CD4-positive, alpha-beta T cell treated with Interleukin-15 for 4 hours (primary cell): Measurements from ENCODE around the gene RNF44.
"Not testable (repeated sequence)": the region's sequence is repeated elsewhere in the genome, so short reads cannot be mapped to it uniquely, and the experiment has no call there.

Experiments used
- DNase-seq: peaks from one replicate; pipeline ENCODE4 v3.0.0-alpha.2; 2020; ENCODE audit warnings: low spot score

Gene RNF44

DNA sequence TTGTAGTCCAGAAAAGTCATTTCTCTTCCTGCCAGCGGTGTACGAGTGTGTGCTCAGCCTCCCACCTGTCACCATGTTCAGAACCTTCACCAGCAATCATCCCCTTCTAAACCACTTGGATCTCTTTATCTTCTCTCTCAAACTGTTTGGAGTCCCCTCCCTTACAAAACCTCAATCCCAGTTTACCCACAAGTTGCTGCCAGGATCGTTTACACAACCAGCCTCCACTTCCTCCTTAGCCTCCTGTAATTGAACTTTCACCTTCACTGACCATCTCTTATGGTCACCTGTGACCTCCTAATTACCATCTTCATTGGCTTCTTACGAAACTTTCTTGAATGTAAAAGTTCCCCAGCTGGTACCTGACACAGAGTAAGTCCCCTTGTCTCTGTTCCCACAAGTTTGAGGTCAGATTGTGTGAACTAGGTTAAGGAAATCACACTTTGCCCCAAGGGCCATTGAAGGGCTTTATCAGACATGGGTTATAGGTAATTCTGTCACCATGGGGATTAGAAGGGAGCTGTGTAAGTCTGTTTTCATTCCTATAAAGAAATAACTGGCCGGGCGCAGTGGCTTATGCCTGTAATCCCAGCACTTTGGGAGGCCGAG, 20.0 kb downstream of the RNF44 start:
- no peak for DNase-seq

DNA sequence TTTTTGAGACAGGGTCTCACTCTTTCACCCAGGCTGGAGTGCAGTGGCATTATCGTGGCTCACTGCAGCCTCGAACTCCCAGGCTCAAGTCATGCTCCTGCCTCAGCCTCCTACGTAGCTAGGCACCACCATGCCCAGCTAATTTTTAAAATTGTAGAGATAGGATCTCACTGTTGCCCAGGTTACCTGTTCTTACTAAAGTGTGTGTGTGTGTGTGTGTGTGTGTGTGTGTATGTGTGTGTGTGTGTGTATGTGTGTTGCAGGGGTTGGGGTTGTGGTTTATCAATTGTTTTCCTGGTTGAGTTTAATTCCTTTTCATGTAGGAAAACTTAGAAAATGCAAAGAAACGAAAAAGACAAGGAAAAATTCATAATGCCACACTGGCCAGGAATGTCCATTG, 21.8 kb downstream of the RNF44 start:
- no peak for DNase-seq

DNA sequence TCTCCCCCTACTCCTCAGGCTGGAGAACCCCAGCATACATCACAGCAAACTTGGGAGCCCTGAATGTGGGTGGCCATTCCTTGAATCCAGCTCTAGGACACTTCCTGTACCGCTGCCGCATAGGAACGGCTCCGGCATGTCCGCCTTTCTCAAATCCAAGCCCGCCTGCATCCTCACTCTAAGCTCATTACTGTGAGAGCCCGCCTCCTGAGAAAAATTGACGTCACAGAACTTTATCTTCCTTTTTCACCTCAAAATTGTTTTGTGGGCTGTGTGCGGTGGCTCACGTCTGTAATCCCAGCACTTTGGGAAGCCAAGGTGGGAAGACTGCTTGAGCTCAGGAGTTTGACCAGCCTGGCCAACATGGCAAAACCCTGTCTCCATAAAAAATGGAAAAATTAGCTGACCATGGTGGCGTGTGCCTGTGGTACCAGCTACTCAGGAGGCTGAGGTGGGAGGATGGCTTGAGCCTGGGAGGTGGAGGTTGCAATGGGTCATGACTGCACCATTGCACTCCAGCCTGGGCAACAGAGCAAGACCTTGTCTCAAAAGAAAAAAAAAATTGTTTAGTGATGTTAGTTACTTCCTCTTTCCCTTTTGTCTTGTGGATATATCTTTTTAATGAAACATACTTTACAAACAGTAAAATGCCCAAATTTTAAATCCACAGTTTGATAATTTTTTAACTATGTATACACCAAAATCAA, 22.8 kb downstream of the RNF44 start:
- no peak for DNase-seq

DNA sequence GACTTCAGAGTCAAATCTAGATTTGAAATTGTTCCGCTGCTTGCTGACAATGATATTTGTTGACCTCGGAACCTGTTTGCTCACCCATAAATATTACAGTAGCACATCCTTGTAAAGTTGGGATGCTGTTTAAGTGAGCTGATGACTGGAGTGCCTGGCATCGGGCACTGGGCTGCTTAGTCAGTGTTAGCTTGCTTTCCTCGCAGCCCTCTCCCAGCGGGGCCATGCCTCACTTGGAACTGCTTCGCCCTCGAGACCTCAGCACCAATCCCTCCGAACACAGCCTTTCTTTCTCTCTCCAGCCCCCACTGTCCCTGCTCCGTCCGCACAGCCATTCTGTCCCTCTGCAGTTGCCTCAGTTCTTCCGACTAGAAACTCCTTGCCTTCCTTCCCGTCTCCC, 23.4 kb downstream of the RNF44 start:
- DNase-seq = no peak

- DNase-seq = no peak
Observed at GRCh38 chr5:176508603-176509002, 28.6 kb downstream of the RNF44 start.

DNA sequence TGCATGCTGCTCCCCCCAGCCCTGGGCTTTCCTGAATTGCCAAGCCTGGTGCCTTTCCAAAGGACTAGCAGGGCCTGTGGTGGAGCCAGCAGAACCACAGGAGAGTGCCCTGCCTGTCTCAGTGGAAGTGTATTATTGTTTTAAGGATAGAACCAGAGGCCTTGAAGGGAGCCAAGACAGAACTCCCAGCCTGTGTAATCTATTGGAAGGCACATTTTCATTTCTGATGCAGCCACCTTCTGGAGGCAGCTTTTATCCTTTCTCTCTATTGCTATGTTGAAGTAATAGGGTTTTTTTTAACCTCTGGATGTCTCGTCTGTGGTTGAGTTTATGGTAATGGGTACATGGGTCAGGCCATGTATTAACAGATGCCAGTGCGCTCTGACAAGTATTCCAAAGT, 29.3 kb downstream of the RNF44 start:
- no peak for DNase-seq

DNA sequence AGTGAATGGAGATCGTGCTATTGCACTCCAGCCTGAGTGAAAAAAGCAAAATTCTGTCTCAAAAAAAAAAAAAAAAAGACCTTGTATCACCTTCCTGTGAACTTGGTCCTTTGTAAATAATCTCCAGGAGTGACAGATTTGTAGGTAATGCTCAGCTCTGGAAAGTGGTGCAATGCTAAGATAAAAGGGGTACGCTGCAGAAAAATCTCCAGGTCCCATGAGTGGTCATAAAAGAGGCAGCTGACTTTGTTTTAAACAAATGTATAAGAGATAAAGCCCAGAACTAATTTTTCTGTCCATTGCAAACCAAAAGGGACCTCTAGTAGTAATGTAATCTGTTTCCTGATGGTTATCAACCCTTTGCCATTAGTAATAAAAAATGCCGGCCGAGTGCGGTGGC, 33.7 kb downstream of the RNF44 start:
- DNase-seq = no peak

GRCh38 chr5:176501333-176501732, 35.9 kb downstream of the RNF44 start:
- DNase-seq = no peak

DNA sequence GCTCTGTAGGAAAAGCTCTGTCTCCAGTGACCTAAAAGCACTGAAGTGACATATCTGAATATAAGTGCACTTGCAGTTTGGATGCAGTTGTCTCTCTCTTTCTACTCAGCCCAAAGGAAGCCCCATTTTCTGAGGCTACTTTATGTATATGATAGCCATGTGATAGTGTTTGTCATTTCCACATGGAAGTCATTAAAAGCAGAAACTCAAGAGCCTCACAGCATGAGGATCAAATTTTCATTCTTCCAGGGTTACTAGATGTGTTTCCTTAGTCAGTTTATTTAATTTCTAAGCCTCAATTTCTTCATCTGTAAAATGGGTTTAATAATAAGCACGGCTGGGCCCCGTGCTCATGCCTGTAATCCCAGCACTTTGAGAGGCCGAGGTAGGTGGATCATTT, 36.7 kb downstream of the RNF44 start:
- no peak for DNase-seq

GRCh38 chr5:176499273-176499672, 37.9 kb downstream of the RNF44 start:
- no peak for DNase-seq

DNA sequence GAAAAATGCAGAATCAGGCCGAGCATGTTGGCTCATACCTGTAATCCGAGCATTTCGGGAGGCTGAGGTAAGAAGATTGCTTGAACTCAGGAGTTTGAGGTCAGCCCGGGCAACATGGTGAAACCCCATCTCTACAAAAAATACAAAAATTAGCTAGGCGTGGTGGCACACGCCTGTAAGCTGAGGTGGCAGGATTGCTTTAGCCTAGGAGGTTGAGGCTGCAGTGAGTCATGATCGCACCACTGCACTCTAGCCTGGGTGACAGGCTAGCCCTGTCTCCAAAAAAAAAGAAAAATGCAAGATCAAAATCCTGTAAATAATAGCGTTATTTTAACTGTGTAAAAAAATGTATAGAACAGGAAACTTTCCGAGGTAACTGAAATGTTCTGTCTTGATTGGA, 39.4 kb downstream of the RNF44 start:
- no peak for DNase-seq

DNA sequence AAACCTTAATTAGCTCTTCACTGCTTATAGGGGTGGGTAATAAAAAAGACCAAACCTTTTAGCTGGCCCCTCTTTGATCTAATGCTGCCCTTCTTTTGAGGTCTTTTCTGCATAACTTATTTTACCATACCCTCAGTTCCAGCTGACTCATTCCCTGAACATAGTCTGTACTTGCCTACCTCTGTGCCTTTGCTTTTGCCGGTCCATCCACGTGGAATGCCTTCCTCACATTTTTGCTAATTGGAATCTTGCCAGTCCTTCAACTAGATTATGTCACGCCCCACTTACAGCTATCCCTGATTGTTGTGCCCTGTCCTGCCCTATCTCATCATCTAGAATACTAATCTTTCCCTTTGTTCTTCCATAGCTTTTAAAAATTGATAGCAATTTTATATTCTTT, 44.8 kb downstream of the RNF44 start:
- no peak for DNase-seq

GRCh38 chr5:176491901-176492300, 45.3 kb downstream of the RNF44 start:
- no peak for DNase-seq

DNA sequence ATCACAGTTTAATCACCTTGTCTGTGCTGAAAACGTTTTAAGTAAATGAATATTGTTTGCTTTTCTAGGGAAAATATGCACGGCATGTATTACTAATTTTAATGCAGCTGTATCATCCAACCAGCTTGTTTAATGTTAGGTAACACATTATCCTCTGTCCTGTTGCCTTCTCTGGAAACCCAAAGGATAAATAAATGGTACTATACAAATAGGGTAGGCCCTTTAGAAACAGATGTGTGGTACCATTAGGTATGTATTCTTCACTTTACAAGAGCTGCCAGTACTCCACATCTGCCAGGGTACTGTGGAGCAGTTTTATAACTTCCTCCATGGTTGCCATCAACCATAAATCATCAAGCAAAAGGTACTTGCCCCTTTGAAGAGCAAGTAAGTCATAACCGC, 46.1 kb downstream of the RNF44 start:
- no peak for DNase-seq

DNA sequence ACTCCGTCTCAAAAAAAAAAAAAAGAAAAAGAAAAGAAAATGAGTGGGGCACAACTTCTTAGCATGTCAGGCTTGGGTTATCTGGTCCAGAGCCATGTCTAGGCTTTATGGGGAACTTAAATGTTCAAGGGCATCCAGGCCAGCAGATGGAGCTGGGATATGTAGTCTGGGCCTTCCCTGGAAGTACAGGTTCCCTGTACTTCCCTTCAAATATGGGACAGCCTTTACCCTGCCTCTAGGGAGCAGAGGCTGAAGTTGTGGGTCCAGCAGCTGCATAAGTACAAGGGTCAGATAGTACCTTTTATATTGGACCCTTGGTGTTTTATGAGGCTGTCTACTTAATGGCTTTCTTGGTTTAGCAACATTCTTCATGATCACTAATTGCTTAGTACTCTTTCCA, 46.9 kb downstream of the RNF44 start:
- DNase-seq = no peak

GRCh38 chr5:176489077-176489476, 48.1 kb downstream of the RNF44 start:
- DNase-seq = no peak

DNA sequence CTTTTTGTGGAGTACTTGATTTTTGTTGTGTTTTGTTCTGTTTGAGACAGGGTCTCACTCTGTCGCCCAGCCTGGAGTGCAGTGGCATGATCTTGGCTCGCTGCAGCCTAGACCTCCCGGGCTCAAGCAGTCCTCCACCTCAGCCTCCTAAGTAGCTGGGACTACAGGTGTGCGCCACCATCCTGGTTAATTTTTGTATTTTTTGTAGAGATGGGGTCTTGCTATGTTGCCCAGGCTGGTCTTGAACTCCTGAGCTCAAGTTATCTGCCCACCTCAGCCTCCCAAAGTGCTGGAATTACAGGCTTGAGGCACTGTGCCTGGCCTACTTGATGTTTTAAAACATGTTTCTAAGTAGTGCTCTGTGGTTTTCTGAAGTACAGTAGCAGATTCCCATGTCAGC, 50.0 kb downstream of the RNF44 start:
- not testable (repeated sequence) for DNase-seq

GRCh38 chr5:176486189-176486757, 50.9 kb downstream of the RNF44 start:
- no peak for DNase-seq

- no peak for DNase-seq
Observed at GRCh38 chr5:176485176-176485575, 52.0 kb downstream of the RNF44 start.

DNA sequence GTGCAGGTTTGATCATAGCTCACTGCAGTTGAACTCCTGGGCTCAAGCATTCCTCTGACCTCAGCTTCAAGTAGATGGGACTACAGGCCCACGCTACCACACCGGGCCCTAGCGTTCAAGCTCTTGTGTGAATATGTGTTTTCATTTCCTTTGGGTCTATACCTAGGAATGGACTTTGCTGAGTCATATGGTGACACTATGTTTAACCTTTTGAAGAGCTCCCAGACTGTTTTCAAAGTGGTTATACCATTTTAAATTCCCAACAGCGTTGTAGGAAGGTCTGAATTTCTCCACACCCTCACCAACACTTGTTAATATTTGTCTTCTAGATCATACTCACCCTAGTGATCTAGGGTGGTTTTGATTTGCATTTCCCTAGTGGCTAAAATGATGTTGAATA, 55.5 kb downstream of the RNF44 start:
- no peak for DNase-seq
